ENCODE results near the gene MYL2.

GRCh38 chr12:110888256-110888991 is 32.0 kb downstream of the MYL2 start:
- TF ChIP-seq CHD7 (IDR thresholded peaks at IDR 0.05; ENCODE audit: low read depth, low read length) (no peak), ATF7 (IDR thresholded peaks at IDR 0.05) (no peak), ZNF274 (IDR thresholded peaks at IDR 0.05; ENCODE audit: borderline replicate concordance, low read depth, low read length) (no peak), KDM5B (IDR thresholded peaks at IDR 0.05; ENCODE audit: insufficient replicate concordance, low read depth, low read length) (no peak), CTCF (IDR thresholded peaks at IDR 0.05 in 2 of 3, conservative IDR thresholded peaks at IDR 0.05 in 1 of 3; ENCODE audit: insufficient read depth in 2 of 3, low read depth in 1 of 3, low read length in 3 of 3) (no peak), SIRT6 (IDR thresholded peaks at IDR 0.05; ENCODE audit: low read depth, low read length) (no peak), CBX2 (IDR thresholded peaks at IDR 0.05; ENCODE audit: insufficient read depth, low read length, poor library complexity, severe bottlenecking) (no peak), CREB3L1 (IDR thresholded peaks at IDR 0.05; ENCODE audit: borderline replicate concordance, low read depth) (no peak), ZNF518B (CRISPR knock-in tag; IDR thresholded peaks at IDR 0.05) (no peak), DNMT1 (IDR thresholded peaks at IDR 0.05) (no peak), JUN (IDR thresholded peaks at IDR 0.05; ENCODE audit: borderline replicate concordance, low read depth, low read length) (no peak), JUN (CRISPR knock-in tag; IDR thresholded peaks at IDR 0.05; ENCODE audit: borderline replicate concordance) (no peak), PRPF4 (IDR thresholded peaks at IDR 0.05; ENCODE audit: insufficient read depth, low read depth, low read length, poor library complexity, severe bottlenecking) (no peak), STAT5A (IDR thresholded peaks at IDR 0.05; ENCODE audit: borderline replicate concordance, low read length) (no peak), MEIS2 (IDR thresholded peaks at IDR 0.05; ENCODE audit: partially characterized antibody) (no peak)
